IPS-15b (cell line): ENCODE measurements around the gene RTP4.

Experiments
- H3K27me3 ChIP-seq: one replicate; pipeline ENCODE4 v1.6.1; 2013; ENCODE audit warnings: low read length; ENCODE audit not compliant: control insufficient read depth, insufficient read depth
- H3K36me3 ChIP-seq: one replicate; pipeline ENCODE4 v1.6.1; 2013; ENCODE audit warnings: low read length; ENCODE audit not compliant: control insufficient read depth, insufficient read depth
- H3K4me1 ChIP-seq: one replicate; pipeline ENCODE4 v1.6.1; 2013; ENCODE audit warnings: mild to moderate bottlenecking, low read length; ENCODE audit not compliant: control insufficient read depth, insufficient read depth
- H3K4me3 ChIP-seq: one replicate; pipeline ENCODE4 v1.5.1; 2013; ENCODE audit warnings: low read depth, low read length
- H3K9ac ChIP-seq: one replicate; pipeline ENCODE4 v1.6.1; 2013; ENCODE audit warnings: low read depth, mild to moderate bottlenecking, low read length
- H3K9me3 ChIP-seq: one replicate; pipeline ENCODE4 v1.6.1; 2013; ENCODE audit warnings: mild to moderate bottlenecking, low read length; ENCODE audit not compliant: control insufficient read depth, insufficient read depth

RTP4 gene

GRCh38 chr3:187340578-187340977 lies 27.6 kb upstream of the RTP4 start:
- Histone ChIP-seq H3K9me3 (no peaks in the 10 kb centered on the region), H3K27me3 (no peaks in the 10 kb centered on the region), H3K9ac (no peak overlapping the region), H3K36me3 (no peaks in the 10 kb centered on the region), H3K4me1 (peaks cover 3% of the 10 kb centered on the region), H3K4me3 (no peak overlapping the region)

- H3K9ac ChIP-seq, result no peak overlapping the region
- H3K4me1 ChIP-seq, result peaks cover 3% of the 10 kb centered on the region
- no peaks in the 10 kb centered on the region for H3K36me3 ChIP-seq
- H3K9me3 ChIP-seq, result no peaks in the 10 kb centered on the region
- no peaks in the 10 kb centered on the region for H3K27me3 ChIP-seq
- H3K4me3 ChIP-seq, result no peak overlapping the region
Observed at GRCh38 chr3:187342255-187342654, 25.9 kb upstream of the RTP4 start.

GRCh38 chr3:187343670-187344069 lies 24.5 kb upstream of the RTP4 start:
- H3K4me3 ChIP-seq, result no peak overlapping the region
- no peaks in the 10 kb centered on the region for H3K36me3 ChIP-seq
- H3K4me1 ChIP-seq, result peaks cover 3% of the 10 kb centered on the region
- H3K27me3 ChIP-seq, result no peaks in the 10 kb centered on the region
- H3K9me3 ChIP-seq, result no peaks in the 10 kb centered on the region
- no peak overlapping the region for H3K9ac ChIP-seq

- no peak overlapping the region for H3K4me3 ChIP-seq
- no peaks in the 10 kb centered on the region for H3K4me1 ChIP-seq
- no peaks in the 10 kb centered on the region for H3K27me3 ChIP-seq
- no peaks in the 10 kb centered on the region for H3K36me3 ChIP-seq
- no peak overlapping the region for H3K9ac ChIP-seq
- no peaks in the 10 kb centered on the region for H3K9me3 ChIP-seq
Observed at GRCh38 chr3:187352581-187353575, 15.3 kb upstream of the RTP4 start.

- H3K36me3 ChIP-seq, result no peaks in the 10 kb centered on the region
- no peak overlapping the region for H3K4me3 ChIP-seq
- no peaks in the 10 kb centered on the region for H3K9me3 ChIP-seq
- no peaks in the 10 kb centered on the region for H3K27me3 ChIP-seq
- H3K9ac ChIP-seq, result no peak overlapping the region
- H3K4me1 ChIP-seq, result peaks cover 30% of the 10 kb centered on the region
Observed at GRCh38 chr3:187358068-187358467, 10.1 kb upstream of the RTP4 start.

GRCh38 chr3:187359798-187360486 lies 8.2 kb upstream of the RTP4 start:
- Histone ChIP-seq H3K27me3 (no peaks in the 10 kb centered on the region), H3K9me3 (no peaks in the 10 kb centered on the region), H3K9ac (no peak overlapping the region), H3K36me3 (no peaks in the 10 kb centered on the region), H3K4me1 (peaks cover 33% of the 10 kb centered on the region), H3K4me3 (no peak overlapping the region)

GRCh38 chr3:187360596-187360995 lies 7.6 kb upstream of the RTP4 start:
- H3K27me3 ChIP-seq, result no peaks in the 10 kb centered on the region
- no peaks in the 10 kb centered on the region for H3K36me3 ChIP-seq
- no peak overlapping the region for H3K9ac ChIP-seq

GRCh38 chr3:187361835-187362234 lies 6.3 kb upstream of the RTP4 start:
- Histone ChIP-seq H3K27me3 (no peaks in the 10 kb centered on the region), H3K4me1 (peaks cover 33% of the 10 kb centered on the region), H3K9ac (no peak overlapping the region), H3K9me3 (no peaks in the 10 kb centered on the region), H3K36me3 (no peaks in the 10 kb centered on the region), H3K4me3 (no peak overlapping the region)

More at GRCh38 chr3:187360596-187360995, 7.6 kb upstream of the RTP4 start:
- Histone ChIP-seq H3K4me1 (peaks cover 33% of the 10 kb centered on the region), H3K9me3 (no peaks in the 10 kb centered on the region), H3K4me3 (no peak overlapping the region)

GRCh38 chr3:187367561-187368103 lies 553 bp upstream of the RTP4 start:
- Histone ChIP-seq H3K36me3 (no peaks in the 10 kb centered on the region), H3K4me3 (no peak overlapping the region), H3K4me1 (peaks cover 3% of the 10 kb centered on the region), H3K9ac (no peak overlapping the region), H3K27me3 (no peaks in the 10 kb centered on the region), H3K9me3 (no peaks in the 10 kb centered on the region)

- no peak overlapping the region for H3K4me3 ChIP-seq
Observed at GRCh38 chr3:187369089-187369447, 883 bp downstream of the RTP4 start.

GRCh38 chr3:187370051-187370450 lies 1.9 kb downstream of the RTP4 start:
- no peak overlapping the region for H3K4me3 ChIP-seq
- H3K4me1 ChIP-seq, result no peaks in the 10 kb centered on the region
- no peaks in the 10 kb centered on the region for H3K9me3 ChIP-seq
- H3K27me3 ChIP-seq, result no peaks in the 10 kb centered on the region
- no peaks in the 10 kb centered on the region for H3K36me3 ChIP-seq
- H3K9ac ChIP-seq, result no peak overlapping the region

More at GRCh38 chr3:187369089-187369447, 883 bp downstream of the RTP4 start:
- no peak overlapping the region for H3K9ac ChIP-seq
- no peaks in the 10 kb centered on the region for H3K27me3 ChIP-seq
- H3K9me3 ChIP-seq, result no peaks in the 10 kb centered on the region
- H3K4me1 ChIP-seq, result peaks cover 3% of the 10 kb centered on the region
- no peaks in the 10 kb centered on the region for H3K36me3 ChIP-seq
